IPS-20b (cell line): ENCODE results near the gene HUNK.

Experiments used
- H3K27ac ChIP-seq: one replicate; pipeline ENCODE4 v1.5.1; 2013; ENCODE audit warnings: low read length
- H3K27me3 ChIP-seq: 2 replicates; pipeline ENCODE4 v1.6.1; 2013; ENCODE audit warnings: mild to moderate bottlenecking, low read length, inconsistent platforms; ENCODE audit not compliant: insufficient read depth
- H3K36me3 ChIP-seq: 2 replicates; pipeline ENCODE4 v1.6.1; 2013; ENCODE audit warnings: low read depth, mild to moderate bottlenecking, inconsistent platforms, low read length, moderate library complexity; ENCODE audit not compliant: insufficient read depth
- H3K4me1 ChIP-seq: 2 replicates; pipeline ENCODE4 v1.6.1; 2013; ENCODE audit warnings: mild to moderate bottlenecking, control low read depth, inconsistent platforms, low read length, moderate library complexity; ENCODE audit not compliant: insufficient read depth
- H3K4me3 ChIP-seq: 2 replicates; pipeline ENCODE4 v1.5.1; 2013; ENCODE audit warnings: mild to moderate bottlenecking, low read length, inconsistent platforms
- H3K9ac ChIP-seq: 2 replicates; pipeline ENCODE4 v1.6.1; 2013; ENCODE audit warnings: low read depth, mild to moderate bottlenecking, inconsistent platforms, low read length, moderate library complexity
- H3K9me3 ChIP-seq: 2 replicates; pipeline ENCODE4 v1.6.1; 2013; ENCODE audit warnings: mild to moderate bottlenecking, low read depth, low read length, inconsistent platforms; ENCODE audit not compliant: insufficient read depth

The HUNK gene

GRCh38 chr21:31872072-31872451 is 758 bp upstream of the HUNK start:
- H3K9ac ChIP-seq: peak overlapping the region; percentile 54; the same call in 1 of the 2 replicates
- H3K4me3 ChIP-seq: peak overlapping the region; percentile 59
- H3K27me3 ChIP-seq: peaks cover 42% of the 10 kb centered on the region
- H3K4me1 ChIP-seq: peaks cover 14% of the 10 kb centered on the region
- no peak overlapping the region for H3K27ac ChIP-seq
- H3K36me3 ChIP-seq: no peaks in the 10 kb centered on the region; the same call in 1 of the 2 replicates
- no peaks in the 10 kb centered on the region for H3K9me3 ChIP-seq

GRCh38 chr21:31873275-31873695 is 465 bp downstream of the HUNK start:
- peak overlapping the region; percentile 59; the same call in 1 of the 2 replicates for H3K4me3 ChIP-seq
- no peak overlapping the region for H3K27ac ChIP-seq
- peaks cover 42% of the 10 kb centered on the region for H3K27me3 ChIP-seq
- H3K9me3 ChIP-seq: no peaks in the 10 kb centered on the region
- H3K4me1 ChIP-seq: peaks cover 14% of the 10 kb centered on the region
- H3K36me3 ChIP-seq: no peaks in the 10 kb centered on the region; the same call in 1 of the 2 replicates
- H3K9ac ChIP-seq: peak overlapping the region; percentile 54; the same call in 1 of the 2 replicates

- H3K9ac ChIP-seq: peak overlapping the region; percentile 39; the same call in 1 of the 2 replicates
Measured at GRCh38 chr21:31873696-31874599, 1.1 kb downstream of the HUNK start.

GRCh38 chr21:31874812-31875212 is 2.0 kb downstream of the HUNK start:
- Histone ChIP-seq H3K4me3 (peak overlapping the region; percentile 59), H3K9ac (peak overlapping the region; percentile 39; the same call in 1 of the 2 replicates)

More at GRCh38 chr21:31873696-31874599, 1.1 kb downstream of the HUNK start:
- H3K4me3 ChIP-seq: peak overlapping the region; percentile 59
- no peaks in the 10 kb centered on the region; the same call in 1 of the 2 replicates for H3K36me3 ChIP-seq
- H3K9me3 ChIP-seq: no peaks in the 10 kb centered on the region
- peaks cover 42% of the 10 kb centered on the region for H3K27me3 ChIP-seq
- H3K4me1 ChIP-seq: peaks cover 14% of the 10 kb centered on the region
- no peak overlapping the region for H3K27ac ChIP-seq

GRCh38 chr21:31875496-31876015 is 2.7 kb downstream of the HUNK start:
- H3K4me1 ChIP-seq: peaks cover 19% of the 10 kb centered on the region
- H3K36me3 ChIP-seq: no peaks in the 10 kb centered on the region; the same call in 1 of the 2 replicates
- H3K27me3 ChIP-seq: peaks cover 36% of the 10 kb centered on the region
- no peaks in the 10 kb centered on the region for H3K9me3 ChIP-seq
- no peak overlapping the region for H3K27ac ChIP-seq
- peak overlapping the region; percentile 59 for H3K4me3 ChIP-seq
- H3K9ac ChIP-seq: peak overlapping the region; percentile 39; the same call in 1 of the 2 replicates

More at GRCh38 chr21:31874812-31875212, 2.0 kb downstream of the HUNK start:
- no peak overlapping the region for H3K27ac ChIP-seq
- H3K36me3 ChIP-seq: no peaks in the 10 kb centered on the region; the same call in 1 of the 2 replicates
- no peaks in the 10 kb centered on the region for H3K9me3 ChIP-seq
- H3K27me3 ChIP-seq: peaks cover 38% of the 10 kb centered on the region
- H3K4me1 ChIP-seq: peaks cover 14% of the 10 kb centered on the region

- Histone ChIP-seq H3K4me3 (no peak overlapping the region), H3K27ac (no peak overlapping the region), H3K9ac (no peak overlapping the region), H3K27me3 (peaks cover 18% of the 10 kb centered on the region; the same call in 1 of the 2 replicates), H3K36me3 (no peaks in the 10 kb centered on the region; the same call in 1 of the 2 replicates), H3K4me1 (peaks cover 13% of the 10 kb centered on the region), H3K9me3 (no peaks in the 10 kb centered on the region)
Measured at GRCh38 chr21:31877463-31877957, 4.7 kb downstream of the HUNK start.

GRCh38 chr21:31878831-31879230 is 6.0 kb downstream of the HUNK start:
- Histone ChIP-seq H3K27ac (no peak overlapping the region), H3K9ac (no peak overlapping the region), H3K36me3 (no peaks in the 10 kb centered on the region; the same call in 1 of the 2 replicates), H3K4me3 (no peak overlapping the region), H3K9me3 (no peaks in the 10 kb centered on the region), H3K4me1 (peaks cover 13% of the 10 kb centered on the region), H3K27me3 (peaks cover 18% of the 10 kb centered on the region; the same call in 1 of the 2 replicates)

- H3K27ac ChIP-seq: no peak overlapping the region
Measured at GRCh38 chr21:31879241-31879650, 6.4 kb downstream of the HUNK start.

GRCh38 chr21:31879911-31880310 is 7.1 kb downstream of the HUNK start:
- Histone ChIP-seq H3K9me3 (no peaks in the 10 kb centered on the region), H3K9ac (no peak overlapping the region), H3K4me1 (peaks cover 13% of the 10 kb centered on the region), H3K27me3 (peaks cover 11% of the 10 kb centered on the region; the same call in 1 of the 2 replicates), H3K36me3 (no peaks in the 10 kb centered on the region; the same call in 1 of the 2 replicates), H3K4me3 (no peak overlapping the region), H3K27ac (no peak overlapping the region)

More at GRCh38 chr21:31879241-31879650, 6.4 kb downstream of the HUNK start:
- Histone ChIP-seq H3K9ac (no peak overlapping the region), H3K27me3 (peaks cover 17% of the 10 kb centered on the region; the same call in 1 of the 2 replicates), H3K9me3 (no peaks in the 10 kb centered on the region), H3K4me1 (peaks cover 13% of the 10 kb centered on the region), H3K36me3 (no peaks in the 10 kb centered on the region; the same call in 1 of the 2 replicates), H3K4me3 (no peak overlapping the region)

GRCh38 chr21:31880816-31881215 is 8.0 kb downstream of the HUNK start:
- no peak overlapping the region for H3K27ac ChIP-seq
- no peak overlapping the region for H3K4me3 ChIP-seq
- no peaks in the 10 kb centered on the region for H3K9me3 ChIP-seq
- no peak overlapping the region for H3K9ac ChIP-seq
- peaks cover 5% of the 10 kb centered on the region; the same call in 1 of the 2 replicates for H3K4me1 ChIP-seq
- H3K36me3 ChIP-seq: no peaks in the 10 kb centered on the region; the same call in 1 of the 2 replicates
- peaks cover 2% of the 10 kb centered on the region; the same call in 1 of the 2 replicates for H3K27me3 ChIP-seq

GRCh38 chr21:31882711-31883110 is 9.9 kb downstream of the HUNK start:
- H3K36me3 ChIP-seq: no peaks in the 10 kb centered on the region
- H3K9me3 ChIP-seq: no peaks in the 10 kb centered on the region
- H3K9ac ChIP-seq: no peak overlapping the region
- no peaks in the 10 kb centered on the region for H3K27me3 ChIP-seq
- no peak overlapping the region for H3K4me3 ChIP-seq
- H3K27ac ChIP-seq: no peak overlapping the region
- 0 out of 2 replicates have a peak, but pooled peaks cover 4% of the 10 kb centered on the region for H3K4me1 ChIP-seq
